ENCODE data around the gene C8B. TPM values are rescaled to one million over a fixed set of nuclear protein-coding genes. Genes with fewer than 3 reads are reported as not detected.

Gene C8B
- total and polyA plus RNA-seq, 12 donors = not detected

DNA sequence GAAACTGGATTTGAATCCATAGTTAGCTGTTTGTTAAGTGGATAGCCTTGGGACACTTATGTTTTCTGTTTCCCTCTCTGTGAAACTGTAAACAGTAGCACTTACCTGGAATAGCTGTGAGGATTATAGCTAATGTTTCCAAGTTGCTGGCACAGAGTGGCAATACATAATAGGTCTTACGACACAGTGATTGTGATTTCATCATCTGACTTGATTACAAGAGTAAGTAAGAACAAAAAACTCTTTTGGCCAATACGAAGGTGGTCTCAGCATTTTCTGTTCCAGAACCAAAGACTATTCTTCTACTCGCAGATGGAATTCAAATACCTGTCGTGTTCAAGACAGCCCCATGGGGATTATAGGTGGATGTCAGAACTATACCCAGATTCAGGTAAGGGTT is 2.1 kb downstream of the C8B start:
- WGBS, 2 donors = 84 to 93% methylated on average over 4 of the region's 4 CpGs
- peaks cover 0 to 3% (median 0%) of the 10 kb centered on the region in 7 donors for H3K27me3 ChIP-seq
- H3K9me3 ChIP-seq = no peaks in the 10 kb centered on the region
- intact Hi-C loops (cut with DNase I) = loop anchor here in 2 of 10 donors (10.0 kb wide), 2 partner anchors 109 to 129 kb away; partner anchors contain the start of gene C8A (in 1 of the 2)
- no peak overlapping the region for H3K4me3 ChIP-seq
- no peak for DNase-seq
- no peak for ATAC-seq
- TF ChIP-seq, protein P1, sequence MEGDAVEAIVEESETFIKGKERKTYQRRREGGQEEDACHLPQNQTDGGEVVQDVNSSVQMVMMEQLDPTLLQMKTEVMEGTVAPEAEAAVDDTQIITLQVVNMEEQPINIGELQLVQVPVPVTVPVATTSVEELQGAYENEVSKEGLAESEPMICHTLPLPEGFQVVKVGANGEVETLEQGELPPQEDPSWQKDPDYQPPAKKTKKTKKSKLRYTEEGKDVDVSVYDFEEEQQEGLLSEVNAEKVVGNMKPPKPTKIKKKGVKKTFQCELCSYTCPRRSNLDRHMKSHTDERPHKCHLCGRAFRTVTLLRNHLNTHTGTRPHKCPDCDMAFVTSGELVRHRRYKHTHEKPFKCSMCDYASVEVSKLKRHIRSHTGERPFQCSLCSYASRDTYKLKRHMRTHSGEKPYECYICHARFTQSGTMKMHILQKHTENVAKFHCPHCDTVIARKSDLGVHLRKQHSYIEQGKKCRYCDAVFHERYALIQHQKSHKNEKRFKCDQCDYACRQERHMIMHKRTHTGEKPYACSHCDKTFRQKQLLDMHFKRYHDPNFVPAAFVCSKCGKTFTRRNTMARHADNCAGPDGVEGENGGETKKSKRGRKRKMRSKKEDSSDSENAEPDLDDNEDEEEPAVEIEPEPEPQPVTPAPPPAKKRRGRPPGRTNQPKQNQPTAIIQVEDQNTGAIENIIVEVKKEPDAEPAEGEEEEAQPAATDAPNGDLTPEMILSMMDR (IDR thresholded peaks at IDR 0.05) = no peak
- H3K27ac ChIP-seq = no peak overlapping the region
- H3K4me1 ChIP-seq = no peaks in the 10 kb centered on the region
- no peaks in the 10 kb centered on the region for H3K36me3 ChIP-seq

DNA sequence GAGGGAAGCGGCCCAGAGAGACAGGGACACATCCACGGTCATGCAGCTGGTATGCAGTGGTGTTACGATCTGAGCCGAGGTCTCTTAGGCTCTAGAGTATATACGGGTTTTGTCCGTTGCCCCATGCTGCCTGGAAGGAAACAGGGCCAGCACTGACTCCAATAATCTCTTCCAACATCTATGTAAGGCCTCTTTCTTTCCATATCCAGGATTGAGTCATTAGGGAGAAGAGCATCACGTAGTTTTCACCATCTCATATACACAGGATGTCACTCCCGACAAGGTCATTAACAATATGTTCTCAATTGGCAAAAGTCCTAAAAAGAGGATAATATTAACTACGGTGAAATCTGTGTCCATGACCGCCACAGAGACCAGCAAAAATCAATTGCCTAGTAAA is 4.4 kb downstream of the C8B start:
- Histone ChIP-seq H3K27ac (no peak overlapping the region), H3K9me3 (no peaks in the 10 kb centered on the region), H3K27me3 (peaks cover 0 to 6% (median 0%) of the 10 kb centered on the region in 7 donors), H3K4me1 (no peaks in the 10 kb centered on the region), H3K4me3 (no peak overlapping the region), H3K36me3 (no peaks in the 10 kb centered on the region)
- TF ChIP-seq, protein P1 (IDR thresholded peaks at IDR 0.05) = no peak
- 72 to 76% methylated on average over 10 of the region's 10 CpGs for WGBS, 2 donors
- intact Hi-C loops (cut with DNase I) = loop anchor here in 2 of 10 donors (10.0 kb wide), 2 partner anchors 107 to 127 kb away; partner anchors contain the start of gene C8A (in 1 of the 2)
- no peak for DNase-seq
- ATAC-seq = no peak

DNA sequence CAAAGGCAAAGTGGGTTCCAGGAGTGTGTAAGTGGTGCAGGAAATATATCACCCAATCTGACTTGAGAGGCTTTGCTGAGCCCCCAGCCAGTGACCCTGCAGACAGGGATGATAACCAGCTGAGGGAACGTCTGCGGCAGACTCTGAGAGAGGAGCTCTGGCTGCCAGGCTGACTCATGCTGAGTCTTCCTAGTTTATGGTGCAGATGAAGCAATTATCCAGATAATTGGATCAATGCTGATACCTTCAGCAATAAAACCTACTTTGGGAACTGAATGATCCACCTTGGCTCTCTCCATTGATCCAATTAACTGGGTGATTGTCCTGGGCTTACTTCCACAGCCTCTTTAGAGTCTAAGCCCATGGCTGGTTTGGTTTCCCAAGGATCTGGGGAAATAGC is 7.3 kb downstream of the C8B start:
- H3K4me3 ChIP-seq = no peak overlapping the region
- no peak overlapping the region for H3K27ac ChIP-seq
- DNase-seq = no peak
- intact Hi-C loops (cut with DNase I) = no loop called here
- H3K36me3 ChIP-seq = no peaks in the 10 kb centered on the region
- H3K4me1 ChIP-seq = no peaks in the 10 kb centered on the region
- TF ChIP-seq, protein P1 (IDR thresholded peaks at IDR 0.05) = no peak
- ATAC-seq = no peak
- 58 to 74% methylated on average over 2 of the region's 2 CpGs for WGBS, 2 donors
- H3K27me3 ChIP-seq = peaks cover 0 to 8% (median 0%) of the 10 kb centered on the region in 7 donors
- H3K9me3 ChIP-seq = no peaks in the 10 kb centered on the region

DNA sequence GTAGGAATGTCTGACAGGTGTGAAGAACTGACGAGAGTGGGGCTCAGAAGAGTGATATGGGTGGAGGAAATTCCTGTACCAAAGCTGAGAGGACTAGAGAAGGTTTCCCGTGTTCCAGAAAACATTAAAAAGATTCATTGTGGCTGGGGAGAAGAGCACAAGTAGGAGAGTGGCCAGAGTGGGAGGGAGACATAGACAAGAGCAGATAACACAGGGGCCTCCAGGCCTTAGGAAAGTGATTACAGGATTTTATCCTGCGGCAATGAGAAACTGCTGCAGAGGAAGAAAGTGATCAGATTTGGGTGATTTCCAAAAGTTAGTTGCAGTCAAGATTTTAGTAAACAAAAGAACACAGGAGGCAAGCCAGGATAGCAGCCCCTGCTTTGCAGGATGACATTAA is 7.9 kb downstream of the C8B start:
- Histone ChIP-seq H3K27me3 (peaks cover 0 to 13% (median 0%) of the 10 kb centered on the region in 7 donors), H3K4me1 (no peaks in the 10 kb centered on the region), H3K9me3 (no peaks in the 10 kb centered on the region), H3K4me3 (no peak overlapping the region), H3K27ac (no peak overlapping the region), H3K36me3 (no peaks in the 10 kb centered on the region)
- DNase-seq = no peak
- ATAC-seq = no peak
- intact Hi-C loops (cut with DNase I) = no loop called here
- TF ChIP-seq, protein P1 (IDR thresholded peaks at IDR 0.05) = no peak
- WGBS, 2 donors = 44 to 48% methylated on average over 3 of the region's 3 CpGs

Data from heart right ventricle (tissue), 16 donors.